ENCODE data around the gene VDR.

DNA sequence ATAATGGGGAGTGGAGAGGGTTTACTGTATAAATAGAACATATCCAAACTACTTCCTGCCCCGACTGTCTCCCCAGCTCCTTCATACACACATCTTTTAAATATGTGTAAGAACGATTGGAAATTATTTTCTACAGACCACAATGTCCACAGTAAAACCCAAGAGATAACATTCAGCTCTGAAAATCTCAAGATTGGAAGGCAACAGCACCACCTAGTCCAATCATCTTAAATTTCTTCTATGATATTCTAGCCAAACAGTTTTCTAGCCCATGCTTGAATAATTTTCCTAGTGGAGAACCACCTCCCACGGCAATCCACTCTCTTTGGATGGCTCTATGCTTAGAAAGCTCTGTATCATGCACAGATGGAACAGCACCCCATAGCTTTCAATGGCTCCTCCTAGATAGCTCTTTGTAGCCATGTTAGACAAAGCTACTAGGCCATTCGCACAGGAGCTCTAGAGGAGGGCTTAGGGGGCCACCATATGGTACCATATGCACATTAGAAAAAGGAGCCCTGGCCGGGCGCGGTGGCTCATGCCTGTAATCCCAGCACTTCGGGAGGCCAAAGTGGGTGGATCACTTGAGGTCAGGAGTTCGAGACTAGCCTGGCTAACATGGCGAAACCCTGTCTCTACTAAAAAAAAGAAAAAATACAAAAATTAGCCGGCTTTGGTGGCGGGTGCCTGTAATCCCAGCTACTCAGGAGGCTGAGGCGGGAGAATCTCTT lies 18.1 kb downstream of the VDR start:
- TF ChIP-seq PAX5 (IDR thresholded peaks at IDR 0.05; ENCODE audit: insufficient read depth, low read length, severe bottlenecking) (no peak), POLR2A (IDR thresholded peaks at IDR 0.05; ENCODE audit: low read depth, low read length) (no peak), POLR2AphosphoS5 (IDR thresholded peaks at IDR 0.05; ENCODE audit: low read depth, low read length) (no peak)
